DND-41 (cell line): Measurements from ENCODE around the gene CD99L2.
A peak's percentile ranks its signal among the peaks of the same experiment; 100 is the strongest.

Experiments
- ATAC-seq: fragments of 200-7000 bp; cut with Tn5 transposase; 3 replicates; pipeline ENCODE4 v1.9.1; 2021; ENCODE audit warnings: low read depth; ENCODE audit not compliant: insufficient read depth
- DNase-seq: peaks from one replicate; pipeline ENCODE4 v3.0.0-alpha.2; 2020
- H2AFZ ChIP-seq: 2 replicates; pipeline ENCODE4 v1.6.0; 2012; ENCODE audit warnings: low read depth, low read length
- H3K27ac ChIP-seq: 2 replicates; pipeline ENCODE4 v1.5.1; 2012; ENCODE audit warnings: low read length, inconsistent platforms
- H3K27me3 ChIP-seq: fragments of 200-600 bp; sonication (generic); 2 replicates; pipeline ENCODE4 v1.6.0; 2012; ENCODE audit warnings: low read length, mild to moderate bottlenecking, inconsistent platforms; ENCODE audit not compliant: insufficient read depth, poor library complexity
- H3K36me3 ChIP-seq: 2 replicates; pipeline ENCODE4 v1.5.1; 2012; ENCODE audit warnings: low read length, inconsistent platforms; ENCODE audit not compliant: insufficient read depth
- H3K4me1 ChIP-seq: 2 replicates; pipeline ENCODE4 v1.5.1; 2012; ENCODE audit warnings: mild to moderate bottlenecking, low read length; ENCODE audit not compliant: insufficient read depth
- H3K4me2 ChIP-seq: 2 replicates; pipeline ENCODE4 v1.6.0; 2012; ENCODE audit warnings: mild to moderate bottlenecking, moderate library complexity, low read length, inconsistent platforms; ENCODE audit not compliant: insufficient read depth
- H3K4me3 ChIP-seq, 2 experiments: fragments of 200-600 bp in 1 of 2; shearing (Covaris generic) in 1 of 2; 2 replicates each; pipeline ENCODE4 v1.5.1; 2012 to 2016; ENCODE audit warnings: inconsistent platforms in 2 of 2, low read length in 2 of 2, mild to moderate bottlenecking in 2 of 2, low read depth in 1 of 2, moderate library complexity in 1 of 2
- H3K79me2 ChIP-seq: 2 replicates; pipeline ENCODE4 v1.6.0; 2012; ENCODE audit warnings: low read length, inconsistent platforms; ENCODE audit not compliant: insufficient read depth
- H3K9ac ChIP-seq: 2 replicates; pipeline ENCODE4 v1.6.0; 2012; ENCODE audit warnings: low read depth, mild to moderate bottlenecking, inconsistent platforms, low read length, moderate library complexity
- H3K9me3 ChIP-seq: 2 replicates; pipeline ENCODE4 v1.5.1; 2012; ENCODE audit warnings: low read length, moderate library complexity, mild to moderate bottlenecking, inconsistent platforms; ENCODE audit not compliant: insufficient read depth, severe bottlenecking
- H4K20me1 ChIP-seq: 2 replicates; pipeline ENCODE4 v1.6.0; 2012; ENCODE audit warnings: low read length; ENCODE audit not compliant: insufficient read depth
- EZH2 ChIP-seq: IDR thresholded peaks from 3 replicates; pipeline ENCODE4 v1.6.1; 2012; ENCODE audit warnings: borderline replicate concordance, low read depth, mild to moderate bottlenecking, moderate library complexity, low read length, inconsistent platforms; ENCODE audit not compliant: severe bottlenecking
- TF ChIP-seq, protein P1 (sequence below): IDR thresholded peaks from 2 replicates; pipeline ENCODE4 v1.5.1; 2012; ENCODE audit warnings: borderline replicate concordance, low read length, moderate library complexity, mild to moderate bottlenecking; ENCODE audit not compliant: poor library complexity, severe bottlenecking; ENCODE audit errors: extremely low read depth

The CD99L2 gene

GRCh38 chrX:150773634-150774033 is 124.8 kb downstream of the CD99L2 start:
- Histone ChIP-seq H3K27ac (no peak overlapping the region), H3K9ac (no peak overlapping the region), H3K4me1 (no peaks in the 10 kb centered on the region), H3K4me2 (no peak overlapping the region), H3K79me2 (no peaks in the 10 kb centered on the region), H3K27me3 (no peaks in the 10 kb centered on the region), H3K36me3 (peaks cover 7% of the 10 kb centered on the region; the same call in 1 of the 2 replicates), H3K9me3 (no peaks in the 10 kb centered on the region), H2AFZ (no peak overlapping the region), H4K20me1 (no peaks in the 10 kb centered on the region), H3K4me3 (no peak overlapping the region)
- no peak for TF ChIP-seq EZH2
- TF ChIP-seq, protein P1, sequence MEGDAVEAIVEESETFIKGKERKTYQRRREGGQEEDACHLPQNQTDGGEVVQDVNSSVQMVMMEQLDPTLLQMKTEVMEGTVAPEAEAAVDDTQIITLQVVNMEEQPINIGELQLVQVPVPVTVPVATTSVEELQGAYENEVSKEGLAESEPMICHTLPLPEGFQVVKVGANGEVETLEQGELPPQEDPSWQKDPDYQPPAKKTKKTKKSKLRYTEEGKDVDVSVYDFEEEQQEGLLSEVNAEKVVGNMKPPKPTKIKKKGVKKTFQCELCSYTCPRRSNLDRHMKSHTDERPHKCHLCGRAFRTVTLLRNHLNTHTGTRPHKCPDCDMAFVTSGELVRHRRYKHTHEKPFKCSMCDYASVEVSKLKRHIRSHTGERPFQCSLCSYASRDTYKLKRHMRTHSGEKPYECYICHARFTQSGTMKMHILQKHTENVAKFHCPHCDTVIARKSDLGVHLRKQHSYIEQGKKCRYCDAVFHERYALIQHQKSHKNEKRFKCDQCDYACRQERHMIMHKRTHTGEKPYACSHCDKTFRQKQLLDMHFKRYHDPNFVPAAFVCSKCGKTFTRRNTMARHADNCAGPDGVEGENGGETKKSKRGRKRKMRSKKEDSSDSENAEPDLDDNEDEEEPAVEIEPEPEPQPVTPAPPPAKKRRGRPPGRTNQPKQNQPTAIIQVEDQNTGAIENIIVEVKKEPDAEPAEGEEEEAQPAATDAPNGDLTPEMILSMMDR = no peak
- ATAC-seq = no peak
- no peak for DNase-seq

- Histone ChIP-seq H3K4me2 (no peak overlapping the region), H3K36me3 (peaks cover 7% of the 10 kb centered on the region; the same call in 1 of the 2 replicates), H2AFZ (no peak overlapping the region), H4K20me1 (no peaks in the 10 kb centered on the region), H3K4me3 (no peak overlapping the region), H3K9ac (no peak overlapping the region), H3K27me3 (no peaks in the 10 kb centered on the region), H3K27ac (no peak overlapping the region), H3K79me2 (no peaks in the 10 kb centered on the region), H3K4me1 (no peaks in the 10 kb centered on the region), H3K9me3 (no peaks in the 10 kb centered on the region)
- no peak for ATAC-seq
- no peak for TF ChIP-seq EZH2
- TF ChIP-seq, protein P1 = no peak
- DNase-seq = no peak
Observed at GRCh38 chrX:150773117-150773516, 125.4 kb downstream of the CD99L2 start.

DNA sequence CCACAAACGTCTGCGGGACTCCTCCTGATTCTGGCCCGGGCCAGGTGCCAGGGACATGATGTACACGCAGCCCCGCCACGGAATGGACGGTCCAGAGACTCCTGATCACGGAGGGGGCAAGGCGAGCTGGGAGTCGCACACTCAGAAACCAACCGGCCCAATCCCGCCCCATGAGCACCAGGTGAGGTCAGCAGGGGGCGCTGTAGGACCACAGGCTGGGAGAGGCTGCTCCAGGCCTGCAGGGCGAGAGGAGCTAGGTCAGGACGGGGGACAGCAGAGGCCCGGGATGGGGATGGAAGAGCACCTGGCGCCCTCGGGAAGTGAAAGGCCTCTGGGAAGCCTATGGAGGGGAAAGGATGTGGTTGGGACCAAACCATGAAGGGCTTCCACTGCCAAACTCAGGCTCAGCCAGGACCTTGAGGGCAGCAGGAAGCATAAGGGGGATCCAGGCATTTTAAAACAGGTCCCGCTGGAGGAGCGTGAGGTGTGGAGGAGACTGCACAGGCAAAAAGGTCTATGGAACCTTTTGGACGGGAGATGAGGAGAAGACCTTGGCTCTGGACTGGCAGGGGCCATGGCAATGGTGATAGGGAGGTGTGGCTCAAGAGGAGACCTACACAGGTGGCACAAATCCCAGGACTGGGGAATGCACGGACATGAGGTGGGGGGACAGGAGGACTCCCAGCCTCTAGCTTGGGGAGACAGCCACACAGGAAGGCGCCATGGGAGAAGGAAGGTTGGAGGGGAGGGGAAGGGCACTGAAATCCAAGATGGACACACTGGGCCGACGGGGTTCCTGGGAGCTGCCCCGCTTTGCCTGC is 126.1 kb downstream of the CD99L2 start:
- Histone ChIP-seq H4K20me1 (no peaks in the 10 kb centered on the region), H3K27me3 (no peaks in the 10 kb centered on the region), H3K36me3 (peaks cover 7% of the 10 kb centered on the region; the same call in 1 of the 2 replicates), H3K4me3 (no peak overlapping the region), H3K9ac (no peak overlapping the region), H2AFZ (no peak overlapping the region), H3K79me2 (no peaks in the 10 kb centered on the region), H3K4me1 (no peaks in the 10 kb centered on the region), H3K27ac (no peak overlapping the region), H3K4me2 (no peak overlapping the region), H3K9me3 (no peaks in the 10 kb centered on the region)
- DNase-seq = peak; percentile 66
- no peak for TF ChIP-seq EZH2
- TF ChIP-seq, protein P1 = peak; percentile 83
- ATAC-seq = peak; percentile 89
